Ishikawa (cell line): Measurements from ENCODE around the gene MAP2K6.

ENCODE experiments used
- CEBPB ChIP-seq: IDR thresholded peaks from 2 replicates; pipeline ENCODE4 v1.6.1; 2012
- CREB1 ChIP-seq: IDR thresholded peaks from 2 replicates; pipeline ENCODE4 v1.6.1; 2012; ENCODE audit warnings: low read depth
- EGR1 ChIP-seq: IDR thresholded peaks from 2 replicates; pipeline ENCODE4 v1.6.1; 2012
- EP300 ChIP-seq: IDR thresholded peaks from 2 replicates; pipeline ENCODE4 v1.6.1; 2012; ENCODE audit warnings: borderline replicate concordance
- RAD21 ChIP-seq: IDR thresholded peaks from 2 replicates; pipeline ENCODE4 v1.6.1; 2012; ENCODE audit warnings: low read depth
- TAF1 ChIP-seq: IDR thresholded peaks from 2 replicates; pipeline ENCODE4 v1.6.1; 2012; ENCODE audit warnings: low read depth, mild to moderate bottlenecking
- TCF12 ChIP-seq: IDR thresholded peaks from 2 replicates; pipeline ENCODE4 v1.6.1; 2012; ENCODE audit warnings: low read depth
- TEAD4 ChIP-seq: IDR thresholded peaks from 2 replicates; pipeline ENCODE4 v1.6.1; 2012
- YY1 ChIP-seq: IDR thresholded peaks from 2 replicates; pipeline ENCODE4 v1.6.1; 2012; ENCODE audit warnings: low read depth
- TF ChIP-seq, protein P1 (sequence below): IDR thresholded peaks from 2 replicates; pipeline ENCODE4 v1.6.1; 2012
- TF ChIP-seq, protein P2 (sequence below): IDR thresholded peaks from 2 replicates; pipeline ENCODE4 v1.6.1; 2012; ENCODE audit warnings: low read depth, mild to moderate bottlenecking

DNA sequence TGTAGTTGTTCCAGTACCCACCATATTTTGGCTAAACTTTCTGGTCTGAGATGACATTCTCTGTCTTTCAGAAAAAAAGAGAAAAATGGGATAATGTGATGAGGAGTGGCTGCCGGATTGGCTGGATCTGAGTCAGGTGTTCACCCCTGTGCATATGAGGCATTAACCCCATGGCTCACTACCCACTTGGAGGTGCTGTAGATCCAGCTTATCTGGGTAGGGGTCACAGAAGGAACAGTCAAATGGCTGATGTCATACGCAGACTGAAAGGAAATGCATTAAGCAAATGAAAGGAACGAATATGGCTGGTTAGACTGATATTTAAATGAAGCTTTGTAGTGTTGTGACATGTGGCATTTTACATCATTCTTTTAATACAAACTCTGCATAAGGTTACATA lies 17.3 kb downstream of the MAP2K6 start:
- TF ChIP-seq RAD21 (no peak), TEAD4 (no peak), TCF12 (no peak), CEBPB (no peak), EP300 (no peak), YY1 (no peak), TAF1 (no peak), EGR1 (no peak), CREB1 (no peak)
- TF ChIP-seq, protein P1, sequence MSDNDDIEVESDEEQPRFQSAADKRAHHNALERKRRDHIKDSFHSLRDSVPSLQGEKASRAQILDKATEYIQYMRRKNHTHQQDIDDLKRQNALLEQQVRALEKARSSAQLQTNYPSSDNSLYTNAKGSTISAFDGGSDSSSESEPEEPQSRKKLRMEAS: no peak
- TF ChIP-seq, protein P2, sequence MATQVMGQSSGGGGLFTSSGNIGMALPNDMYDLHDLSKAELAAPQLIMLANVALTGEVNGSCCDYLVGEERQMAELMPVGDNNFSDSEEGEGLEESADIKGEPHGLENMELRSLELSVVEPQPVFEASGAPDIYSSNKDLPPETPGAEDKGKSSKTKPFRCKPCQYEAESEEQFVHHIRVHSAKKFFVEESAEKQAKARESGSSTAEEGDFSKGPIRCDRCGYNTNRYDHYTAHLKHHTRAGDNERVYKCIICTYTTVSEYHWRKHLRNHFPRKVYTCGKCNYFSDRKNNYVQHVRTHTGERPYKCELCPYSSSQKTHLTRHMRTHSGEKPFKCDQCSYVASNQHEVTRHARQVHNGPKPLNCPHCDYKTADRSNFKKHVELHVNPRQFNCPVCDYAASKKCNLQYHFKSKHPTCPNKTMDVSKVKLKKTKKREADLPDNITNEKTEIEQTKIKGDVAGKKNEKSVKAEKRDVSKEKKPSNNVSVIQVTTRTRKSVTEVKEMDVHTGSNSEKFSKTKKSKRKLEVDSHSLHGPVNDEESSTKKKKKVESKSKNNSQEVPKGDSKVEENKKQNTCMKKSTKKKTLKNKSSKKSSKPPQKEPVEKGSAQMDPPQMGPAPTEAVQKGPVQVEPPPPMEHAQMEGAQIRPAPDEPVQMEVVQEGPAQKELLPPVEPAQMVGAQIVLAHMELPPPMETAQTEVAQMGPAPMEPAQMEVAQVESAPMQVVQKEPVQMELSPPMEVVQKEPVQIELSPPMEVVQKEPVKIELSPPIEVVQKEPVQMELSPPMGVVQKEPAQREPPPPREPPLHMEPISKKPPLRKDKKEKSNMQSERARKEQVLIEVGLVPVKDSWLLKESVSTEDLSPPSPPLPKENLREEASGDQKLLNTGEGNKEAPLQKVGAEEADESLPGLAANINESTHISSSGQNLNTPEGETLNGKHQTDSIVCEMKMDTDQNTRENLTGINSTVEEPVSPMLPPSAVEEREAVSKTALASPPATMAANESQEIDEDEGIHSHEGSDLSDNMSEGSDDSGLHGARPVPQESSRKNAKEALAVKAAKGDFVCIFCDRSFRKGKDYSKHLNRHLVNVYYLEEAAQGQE: no peak
